GM18505 (cell line): ENCODE results near the gene RAB11A.

Experiments
- ATAC-seq: cut with Tn5 transposase; IDR thresholded peaks from one replicate; pipeline ENCODE4 v1.9.1; 2021; ENCODE audit not compliant: unreplicated experiment
- POLR2A ChIP-seq: IDR thresholded peaks from 4 replicates; pipeline ENCODE4 v1.6.1; 2011; ENCODE audit warnings: borderline replicate concordance; ENCODE audit not compliant: insufficient read depth, insufficient read length; ENCODE audit errors: extremely low read depth

Gene RAB11A

GRCh38 chr15:65869126-65869953, at the start of gene RAB11A:
TSS of gene RAB11A (plus strand) at chr15:65869491. CDS start at chr15:65869586, 95 bp downstream.
- peak; percentile 99 for TF ChIP-seq POLR2A
- ATAC-seq: peak; percentile 87

- TF ChIP-seq POLR2A: no peak
- no peak for ATAC-seq
Observed at GRCh38 chr15:65819563-65819960, 49.7 kb upstream of the RAB11A start.

GRCh38 chr15:65821070-65821469, 48.2 kb upstream of the RAB11A start:
- no peak for TF ChIP-seq POLR2A
- ATAC-seq: no peak

GRCh38 chr15:65822316-65822715, 47.0 kb upstream of the RAB11A start:
- ATAC-seq: no peak
- no peak for TF ChIP-seq POLR2A

GRCh38 chr15:65824031-65824743, 45.1 kb upstream of the RAB11A start:
- no peak for TF ChIP-seq POLR2A
- no peak for ATAC-seq

GRCh38 chr15:65824941-65825544, 44.2 kb upstream of the RAB11A start:
- ATAC-seq: no peak
- no peak for TF ChIP-seq POLR2A

- TF ChIP-seq POLR2A: no peak
- no peak for ATAC-seq
Observed at GRCh38 chr15:65827065-65827464, 42.2 kb upstream of the RAB11A start.

GRCh38 chr15:65828585-65828984, 40.7 kb upstream of the RAB11A start:
- ATAC-seq: no peak
- no peak for TF ChIP-seq POLR2A

- ATAC-seq: no peak
- TF ChIP-seq POLR2A: no peak
Observed at GRCh38 chr15:65829130-65829764, 40.0 kb upstream of the RAB11A start.

GRCh38 chr15:65832549-65833364, 36.5 kb upstream of the RAB11A start:
- no peak for ATAC-seq
- TF ChIP-seq POLR2A: no peak

- no peak for TF ChIP-seq POLR2A
- ATAC-seq: no peak
Observed at GRCh38 chr15:65833501-65834205, 35.6 kb upstream of the RAB11A start.
